OCI-LY7 (cell line): ENCODE results near the gene RPL39L.

Source experiments
- CTCF ChIP-seq: fragments of 200-600 bp; sonication (generic); conservative IDR thresholded peaks from 2 replicates; pipeline ENCODE4 v1.5.1; 2014; ENCODE audit warnings: mild to moderate bottlenecking, antibody characterized with exemption, low read length, moderate library complexity, mixed read lengths
- EZH2phosphoT487 ChIP-seq: fragments of 200-600 bp; sonication (generic); IDR thresholded peaks from 2 replicates; pipeline ENCODE4 v1.6.1; 2018; ENCODE audit warnings: low read depth, borderline replicate concordance, mild to moderate bottlenecking, mixed run types, antibody characterized with exemption, low read length, moderate library complexity, mixed read lengths

DNA sequence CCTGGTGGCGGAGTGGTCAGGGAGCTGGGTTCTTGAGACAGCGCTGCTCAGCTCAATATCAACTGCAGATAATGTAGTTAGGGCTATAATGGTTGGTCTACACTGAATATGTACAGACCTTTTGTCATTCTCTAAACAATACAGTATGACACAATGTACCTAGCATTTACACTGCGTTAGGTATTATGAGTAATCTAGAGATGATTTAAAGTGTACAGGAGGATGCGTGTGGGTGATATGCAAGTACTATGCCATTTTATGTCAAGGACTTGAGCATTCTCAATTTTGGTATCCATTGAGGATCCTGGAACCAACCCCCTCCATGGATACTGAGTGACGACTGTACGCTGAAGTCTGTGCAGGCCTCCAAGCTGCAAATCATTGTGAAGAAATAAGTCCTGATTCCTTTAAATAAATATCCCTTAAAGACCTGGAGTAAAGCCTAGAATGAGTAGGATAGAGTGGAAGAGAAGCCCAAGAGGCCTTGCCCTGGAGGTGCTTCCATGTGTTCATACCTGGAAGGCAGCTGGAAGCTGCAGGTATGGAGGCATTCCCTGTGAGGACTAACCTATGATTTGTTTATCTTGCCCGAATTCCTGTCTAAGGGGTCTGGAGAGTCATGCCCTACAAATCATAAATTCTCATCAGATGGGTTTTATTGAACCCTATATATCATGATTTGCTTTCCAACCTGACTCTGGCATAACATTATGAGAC lies 42.3 kb upstream of the RPL39L start:
- TF ChIP-seq CTCF (no peak), EZH2phosphoT487 (no peak)
